Activated gamma-delta T cell (primary cell): ENCODE data around the gene NBDY.
"Not testable (repeated sequence)": the region's sequence is repeated elsewhere in the genome, so short reads cannot be mapped to it uniquely, and the experiment has no call there.

Experiments used
- DNase-seq: peaks from one replicate; lab custom pipeline; 2025; lab: John Stamatoyannopoulos, UW

NBDY gene

GRCh38 chrX:56802428-56802827 lies 73.4 kb downstream of the NBDY start:
- no peak for DNase-seq

- no peak for DNase-seq
Measured at GRCh38 chrX:56802921-56803849, 74.1 kb downstream of the NBDY start.

- no peak for DNase-seq
Measured at GRCh38 chrX:56803850-56804681, 75.0 kb downstream of the NBDY start.

GRCh38 chrX:56804867-56805266 lies 75.8 kb downstream of the NBDY start:
- DNase-seq, result no peak

- no peak for DNase-seq
Measured at GRCh38 chrX:56805399-56805798, 76.4 kb downstream of the NBDY start.

- DNase-seq, result not testable (repeated sequence)
Measured at GRCh38 chrX:56806176-56806575, 77.1 kb downstream of the NBDY start.

- no peak for DNase-seq
Measured at GRCh38 chrX:56811599-56811998, 82.6 kb downstream of the NBDY start.

- DNase-seq, result no peak
Measured at GRCh38 chrX:56812515-56813105, 83.6 kb downstream of the NBDY start.

- DNase-seq, result no peak
Measured at GRCh38 chrX:56813318-56813837, 84.3 kb downstream of the NBDY start.

GRCh38 chrX:56817179-56817578 lies 88.1 kb downstream of the NBDY start:
- no peak for DNase-seq

GRCh38 chrX:56826020-56826419 lies 97.0 kb downstream of the NBDY start:
- no peak for DNase-seq

- no peak for DNase-seq
Measured at GRCh38 chrX:56833626-56834025, 104.6 kb downstream of the NBDY start.

GRCh38 chrX:56853436-56853835 lies 124.4 kb downstream of the NBDY start:
- DNase-seq, result no peak

- no peak for DNase-seq
Measured at GRCh38 chrX:56857042-56857441, 128.0 kb downstream of the NBDY start.

GRCh38 chrX:56860888-56861287 lies 131.8 kb downstream of the NBDY start:
- no peak for DNase-seq
